GM21360 (cell line): ENCODE measurements around the gene C10orf71.

Experiments used
- ATAC-seq: cut with Tn5 transposase; IDR thresholded peaks from one replicate; pipeline ENCODE4 v1.9.1; 2021; ENCODE audit warnings: mild to moderate bottlenecking, moderate library complexity; ENCODE audit not compliant: unreplicated experiment

The C10orf71 gene

GRCh38 chr10:49374740-49375139 is 75.8 kb downstream of the C10orf71 start:
- no peak for ATAC-seq

- no peak for ATAC-seq
Measured at GRCh38 chr10:49375611-49376010, 76.6 kb downstream of the C10orf71 start.
